SKM-1 treated with dmso at 0.1 percent for 144 hours (cell line): ENCODE data around the gene MAP3K20.
"Not testable (repeated sequence)": the region's sequence is repeated elsewhere in the genome, so short reads cannot be mapped to it uniquely, and the experiment has no call there.

ENCODE experiments used
- DNase-seq: peaks from one replicate; lab custom pipeline; 2025; ENCODE audit not compliant: unreplicated experiment; lab: John Stamatoyannopoulos, UW

The MAP3K20 gene

DNA sequence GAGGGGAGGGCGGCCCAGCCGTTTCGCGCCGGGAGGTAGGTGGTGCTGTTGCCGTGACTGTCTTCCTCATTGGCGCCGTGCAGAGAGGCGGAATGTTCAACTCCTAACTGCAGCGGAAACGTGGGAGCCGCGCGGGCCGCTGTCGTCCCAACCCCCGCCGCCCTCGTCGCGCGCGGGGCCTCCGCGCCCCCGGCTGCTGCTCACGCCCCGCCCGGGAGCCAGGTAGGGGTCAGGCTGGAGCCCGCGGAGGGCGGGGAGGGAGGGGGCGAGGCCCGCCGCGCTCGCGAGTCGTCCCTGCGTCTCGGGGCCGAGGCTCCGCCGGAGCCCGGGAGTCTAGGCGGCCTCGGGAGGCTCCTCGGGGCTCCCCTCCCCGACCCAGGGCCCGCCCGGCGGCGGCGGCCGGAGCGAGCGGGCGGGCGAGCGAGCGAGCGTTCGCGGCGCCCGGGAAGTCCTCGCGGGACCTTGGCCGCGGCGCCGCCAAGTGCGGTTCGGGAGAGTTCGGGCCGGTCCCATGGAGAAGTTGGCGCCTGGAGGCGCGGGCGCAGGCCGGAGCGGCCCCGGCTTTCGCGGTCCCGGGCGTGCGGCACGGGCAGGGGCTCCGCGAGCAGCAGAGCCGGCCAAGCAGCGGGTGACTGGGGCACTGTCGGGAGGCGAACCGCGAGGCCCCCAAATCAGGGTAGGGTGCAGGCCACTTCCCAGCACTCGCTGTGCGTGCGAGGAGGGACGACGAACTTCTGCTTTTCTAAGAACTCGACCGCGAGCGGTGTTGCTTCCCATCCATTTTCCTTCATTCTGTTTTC, at the start of gene MAP3K20:
Gene MAP3K20, plus strand, starts transcription at position 66 of the 800 bp plus-strand sequence. CDS start 15,186 bp downstream, outside the sequence.
- peak; percentile 76 for DNase-seq

DNA sequence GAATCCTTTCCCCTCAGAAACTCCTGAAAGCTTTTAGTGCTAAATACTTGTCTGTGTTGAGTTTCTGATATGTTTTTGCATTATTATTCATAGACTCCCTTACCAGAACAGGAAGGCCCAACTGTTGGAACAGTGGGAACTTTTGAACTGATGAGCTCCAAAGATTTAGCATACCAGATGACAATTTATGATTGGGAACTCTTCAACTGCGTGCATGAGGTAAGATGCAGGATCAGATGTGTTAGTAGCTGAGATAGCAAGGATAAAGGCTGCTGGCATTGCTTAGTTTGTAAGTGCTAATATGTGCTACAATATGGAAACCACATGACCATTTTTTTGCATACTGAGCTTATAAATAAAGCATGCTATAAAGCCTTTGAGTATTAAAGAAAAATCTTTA, 49.2 kb upstream of the MAP3K20 start:
- DNase-seq: no peak

DNA sequence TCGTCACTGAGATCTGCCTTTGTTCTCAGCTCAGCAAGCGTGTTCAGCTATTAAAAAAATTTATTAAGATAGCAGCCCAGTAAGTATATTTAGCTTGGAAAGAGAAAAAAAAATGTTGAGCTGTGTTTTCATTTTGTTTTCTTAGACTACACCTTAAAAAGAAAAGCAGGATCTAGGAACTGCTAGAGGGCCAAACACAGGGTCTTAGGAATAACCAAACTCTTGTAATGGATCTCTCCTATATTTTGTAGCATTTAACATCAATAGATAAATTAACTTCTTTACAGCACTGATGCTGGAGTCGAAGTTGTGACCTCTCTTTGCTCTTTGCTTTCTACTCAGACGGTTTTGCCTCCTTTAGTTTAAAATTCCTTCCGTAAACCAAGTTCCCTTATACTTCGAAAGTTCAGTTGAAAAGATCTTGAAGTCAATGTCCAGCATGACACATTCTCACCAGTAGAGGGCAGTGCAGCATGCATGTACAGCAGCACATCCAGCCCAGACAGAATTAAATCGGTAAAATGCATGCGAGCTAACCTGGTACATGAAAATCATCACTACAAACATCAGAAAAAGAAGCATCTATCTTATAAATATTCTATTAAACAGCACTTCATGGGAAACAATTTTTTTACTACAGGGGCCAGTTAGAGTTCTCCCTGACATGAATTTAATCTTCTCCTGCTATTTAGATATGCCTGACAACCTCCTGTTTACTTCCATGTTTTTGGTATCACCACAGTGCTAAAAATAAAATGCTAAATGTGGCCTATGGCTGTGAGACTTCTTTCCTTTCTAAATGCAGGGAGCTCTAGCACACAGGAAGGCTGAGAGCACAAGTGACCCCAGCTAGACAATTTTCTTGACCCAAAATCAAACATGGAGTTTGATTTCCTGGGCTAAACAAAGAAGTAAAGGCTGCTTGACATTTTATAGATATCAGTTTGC, 48.2 kb upstream of the MAP3K20 start:
- DNase-seq: peak; percentile 65

DNA sequence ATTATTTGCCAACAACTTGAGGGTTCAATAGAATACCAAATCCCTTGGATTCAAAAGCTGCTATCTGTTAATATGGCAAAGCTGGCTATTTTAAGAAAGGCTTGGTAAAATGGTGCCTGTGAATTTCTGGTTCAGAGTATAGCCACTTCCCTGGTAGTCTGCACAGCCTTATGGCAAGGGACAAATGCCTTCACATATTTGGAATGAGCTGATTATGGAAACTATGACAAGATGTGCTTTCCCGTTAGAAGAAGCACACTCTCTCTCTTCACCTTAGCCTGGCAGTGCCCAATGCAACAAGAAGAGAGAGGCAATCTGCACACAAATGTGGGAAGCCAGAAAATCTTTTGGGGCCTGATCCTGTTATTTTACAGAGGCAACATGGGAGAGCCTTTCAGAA, 47.5 kb upstream of the MAP3K20 start:
- no peak for DNase-seq

DNA sequence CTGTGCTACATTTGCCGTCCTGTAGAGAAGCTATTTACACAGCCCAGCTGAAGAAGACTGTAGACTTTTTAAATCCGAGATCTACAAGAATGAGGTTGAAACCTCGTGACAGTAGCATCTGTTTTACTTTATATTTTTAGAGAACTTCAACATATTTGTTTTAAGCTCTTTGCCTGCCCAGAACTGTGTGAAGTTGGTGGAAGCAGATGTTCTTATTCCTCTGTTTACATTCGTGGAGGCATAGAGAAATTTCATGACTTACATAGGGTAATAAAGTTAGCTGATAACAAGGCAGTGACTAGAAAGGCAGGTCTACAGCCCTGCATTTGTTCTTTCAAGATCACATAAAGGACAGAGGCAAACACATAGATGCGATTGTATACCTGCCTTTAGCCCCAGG, 47.0 kb upstream of the MAP3K20 start:
- DNase-seq: no peak

DNA sequence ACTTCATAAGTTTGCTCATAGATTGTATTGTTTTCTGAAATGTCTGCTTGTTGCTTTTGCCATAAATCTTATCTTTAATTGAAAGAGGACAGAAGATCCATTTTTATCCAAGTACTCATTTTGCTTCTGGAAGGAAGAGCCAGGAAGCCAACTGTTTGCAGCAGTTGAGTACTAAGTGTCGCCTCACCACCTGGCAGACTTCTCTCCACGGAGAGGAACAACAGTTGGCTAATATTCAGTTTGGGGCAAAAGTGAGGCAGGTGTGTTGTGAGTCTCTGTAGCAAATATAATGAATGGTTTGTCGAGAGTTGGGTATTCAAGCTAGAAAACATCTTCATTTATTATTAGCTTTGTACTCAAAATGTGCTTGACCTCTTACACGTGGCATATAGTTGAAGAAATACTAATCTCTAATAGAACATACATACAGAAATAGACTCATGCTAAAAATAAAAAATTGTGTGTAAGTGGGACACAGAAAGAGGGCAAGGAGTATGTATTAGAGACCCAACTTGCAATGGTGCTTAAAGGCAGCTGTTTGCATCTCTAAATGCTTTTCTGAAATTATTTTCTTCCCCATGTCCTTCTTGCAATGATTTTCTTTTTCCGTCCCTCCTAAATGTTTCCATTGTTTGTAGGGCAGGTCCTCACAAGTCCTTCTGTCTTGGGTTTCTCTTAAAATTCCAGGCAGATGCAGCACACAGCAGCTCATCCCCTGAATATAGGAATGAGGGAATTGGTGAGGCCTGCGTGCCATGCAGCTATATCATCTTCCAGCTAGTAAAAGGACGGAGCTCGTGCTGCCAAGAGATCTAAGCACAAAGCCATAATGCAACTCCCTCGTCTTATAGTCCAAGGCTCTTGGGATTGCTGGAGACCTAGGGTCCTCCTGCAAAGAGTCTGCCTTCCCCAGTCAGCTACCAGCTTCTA, 44.8 kb upstream of the MAP3K20 start:
- DNase-seq: no peak

DNA sequence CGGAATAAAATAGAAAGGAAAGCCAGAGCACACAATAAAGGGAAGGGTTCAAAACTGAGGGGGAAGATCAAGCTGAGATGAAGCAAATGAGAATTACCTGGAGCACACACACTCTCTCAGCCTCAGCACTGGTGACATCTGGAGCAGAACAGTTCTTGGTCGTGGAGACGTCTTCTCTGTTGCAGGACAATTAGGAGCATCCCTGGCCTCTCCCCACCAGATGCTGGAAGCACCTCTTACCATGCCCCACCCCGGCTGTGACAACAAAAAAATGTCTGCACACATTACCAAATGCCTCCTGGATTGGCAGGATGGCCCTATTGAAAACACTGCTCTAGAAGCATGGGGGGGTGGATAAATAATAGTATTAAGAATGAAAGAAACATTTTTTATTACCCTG, 43.6 kb upstream of the MAP3K20 start:
- no peak for DNase-seq

DNA sequence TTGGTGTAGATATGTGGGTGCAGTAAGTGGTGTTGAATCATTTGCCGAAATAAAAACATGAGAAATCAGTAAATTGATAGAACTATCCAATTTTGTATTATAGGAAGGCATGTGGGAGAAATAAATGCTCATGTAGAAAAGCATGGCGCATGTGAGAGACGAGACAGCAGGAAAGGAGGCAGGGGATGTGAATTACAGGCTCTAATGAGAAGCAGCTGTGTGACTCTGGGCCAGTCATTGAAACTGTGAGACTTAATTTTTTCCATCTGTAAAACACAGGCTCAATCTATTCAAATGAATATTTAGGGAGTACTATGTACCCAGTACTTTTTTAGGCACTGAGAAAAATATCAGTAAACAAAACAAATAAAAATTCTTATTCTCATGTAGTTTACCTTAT, 42.6 kb upstream of the MAP3K20 start:
- DNase-seq: no peak

DNA sequence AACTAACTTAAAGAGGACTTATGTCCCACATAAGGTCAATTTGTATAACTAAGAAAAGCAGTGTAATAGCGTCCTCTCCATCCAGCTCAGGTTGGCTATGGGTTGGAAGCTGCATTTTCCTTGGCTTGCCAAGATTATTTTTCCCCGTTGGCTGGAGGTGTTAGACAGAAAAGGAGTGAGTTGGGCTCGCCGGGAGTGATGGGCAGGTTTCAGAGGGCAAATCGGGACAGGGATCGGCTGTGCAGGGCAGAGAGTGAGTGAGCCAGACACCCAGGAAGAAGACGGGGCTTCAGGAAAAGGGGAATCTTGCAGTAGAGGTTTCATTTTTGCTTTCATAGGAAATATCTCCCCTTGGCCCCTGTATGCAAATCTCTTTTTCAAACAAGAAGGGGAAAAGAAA, 41.5 kb upstream of the MAP3K20 start:
- no peak for DNase-seq

DNA sequence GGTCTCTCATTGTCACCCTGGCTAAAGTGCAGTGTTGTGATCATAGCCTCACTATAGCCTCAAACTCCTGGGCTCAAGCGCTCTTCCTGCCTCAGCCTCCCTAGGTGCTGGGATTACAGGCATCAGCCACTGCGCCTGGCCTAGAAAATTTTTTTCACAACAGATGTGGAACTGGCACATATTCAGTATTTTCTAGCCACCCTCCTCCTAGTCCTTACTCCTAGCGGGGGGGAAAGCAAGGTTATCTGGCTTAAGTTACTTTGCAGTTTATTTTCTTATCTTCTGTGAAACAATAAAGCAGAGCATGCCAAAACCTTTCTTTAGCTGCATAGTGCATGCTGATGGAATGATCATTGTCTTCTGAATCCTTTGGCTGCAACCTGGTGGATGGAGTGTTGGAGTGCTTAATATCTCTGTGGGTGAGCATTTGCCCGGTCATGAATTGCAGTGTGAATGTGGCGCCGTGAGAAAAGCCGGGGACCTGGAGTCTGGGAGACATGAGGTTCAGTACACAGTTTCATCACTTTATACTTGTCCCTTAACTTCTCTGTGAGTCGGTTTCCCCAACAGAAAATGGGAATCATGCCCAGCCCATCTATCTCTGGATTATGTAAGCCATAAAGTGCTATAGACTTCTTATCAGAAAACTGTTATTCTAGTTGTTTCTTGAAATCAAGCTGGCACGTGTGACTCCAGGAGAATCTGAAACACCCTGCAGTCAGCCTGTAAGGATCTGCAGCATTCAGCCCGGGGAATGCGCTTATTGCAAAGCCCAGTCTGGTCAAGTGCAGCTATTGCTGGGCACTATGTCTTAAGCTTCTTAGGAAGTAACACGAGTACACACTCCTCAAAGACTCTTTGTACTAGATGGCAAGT, 38.2 kb upstream of the MAP3K20 start:
- no peak for DNase-seq

DNA sequence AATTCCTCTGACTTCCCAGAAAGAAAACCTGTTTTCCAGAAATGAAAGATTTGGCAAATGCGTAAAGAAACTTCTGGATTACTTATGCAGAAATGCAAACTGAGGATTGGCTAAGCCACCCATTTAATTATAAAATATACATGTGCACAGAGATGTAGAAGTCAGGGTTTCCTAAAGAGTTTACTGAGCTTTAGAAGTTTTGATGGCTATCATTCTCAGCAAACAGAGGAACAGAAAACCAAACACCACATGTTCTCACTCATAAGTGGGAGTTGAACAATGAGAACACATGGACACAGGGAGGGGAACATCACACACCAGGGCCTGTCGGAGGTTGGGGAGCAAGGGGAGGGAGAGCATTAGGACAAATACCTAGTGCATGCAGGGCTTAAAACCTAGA, 37.4 kb upstream of the MAP3K20 start:
- DNase-seq: not testable (repeated sequence)

DNA sequence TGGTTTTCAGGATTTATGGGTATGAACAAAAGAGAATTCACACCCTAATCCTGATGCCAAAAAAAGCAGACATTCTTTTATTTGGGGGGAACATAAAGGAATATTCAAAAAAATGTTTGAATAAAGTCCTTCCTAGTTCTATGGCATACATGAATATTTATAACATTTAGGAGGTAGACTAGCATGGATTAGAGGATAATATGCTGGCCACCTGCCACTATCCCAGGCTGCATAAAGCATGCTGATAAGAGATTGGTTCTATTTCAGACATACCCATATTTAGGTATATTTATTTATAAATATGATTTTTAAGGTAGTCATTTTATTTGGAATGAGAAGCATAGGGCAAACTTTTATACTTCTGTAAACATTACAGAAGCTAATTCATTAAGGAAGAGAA, 34.9 kb upstream of the MAP3K20 start:
- DNase-seq: no peak

DNA sequence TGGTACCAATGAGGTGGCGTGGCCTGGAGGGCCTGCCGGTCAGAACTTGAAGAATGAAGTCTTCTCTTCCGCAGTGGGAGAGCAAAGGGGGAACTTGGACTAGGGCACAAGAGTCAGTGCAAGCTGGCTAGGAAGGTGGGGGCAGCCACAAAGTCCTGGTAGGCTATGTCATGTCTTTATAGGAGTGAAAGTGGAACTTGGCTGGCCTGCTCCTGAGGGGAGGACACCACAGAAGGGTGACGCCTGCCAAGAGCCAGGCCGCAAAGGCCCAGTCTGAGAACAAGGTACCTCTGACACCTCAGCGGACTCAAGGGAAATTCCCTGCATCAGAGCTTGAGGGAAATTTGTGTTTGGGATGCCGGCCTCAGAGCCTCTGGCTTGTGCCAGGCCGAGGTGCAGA, 32.2 kb upstream of the MAP3K20 start:
- DNase-seq: peak; percentile 45

DNA sequence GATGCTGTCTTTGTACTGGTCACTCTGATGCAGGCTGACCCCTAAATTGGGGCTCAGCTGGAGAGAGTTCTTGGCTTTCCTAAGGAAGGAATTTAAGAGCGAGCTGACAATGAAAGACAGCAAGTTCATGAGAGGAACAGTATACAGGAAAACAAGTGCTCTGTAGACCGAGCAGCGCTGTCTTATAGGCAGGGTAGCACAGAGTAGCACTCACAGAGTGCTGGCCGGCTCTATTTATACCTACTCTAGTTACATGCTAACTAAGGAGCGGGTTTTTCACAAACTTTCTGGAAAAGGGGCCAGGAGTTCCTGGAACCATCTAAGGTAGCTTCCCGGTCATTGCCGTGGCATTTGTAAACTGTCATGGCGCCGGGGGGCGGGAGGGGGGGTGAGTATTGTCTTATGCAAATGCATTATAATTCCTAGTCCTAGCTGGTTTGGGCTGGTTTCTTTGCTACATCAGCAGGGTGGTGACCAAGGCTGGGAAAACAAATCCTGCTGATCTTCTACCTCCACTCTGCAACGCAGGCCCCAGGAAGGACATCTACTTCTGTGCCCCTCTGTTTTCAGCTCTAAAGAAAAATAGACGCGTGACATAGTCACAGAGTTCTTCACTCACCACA, 31.6 kb upstream of the MAP3K20 start:
- no peak for DNase-seq

DNA sequence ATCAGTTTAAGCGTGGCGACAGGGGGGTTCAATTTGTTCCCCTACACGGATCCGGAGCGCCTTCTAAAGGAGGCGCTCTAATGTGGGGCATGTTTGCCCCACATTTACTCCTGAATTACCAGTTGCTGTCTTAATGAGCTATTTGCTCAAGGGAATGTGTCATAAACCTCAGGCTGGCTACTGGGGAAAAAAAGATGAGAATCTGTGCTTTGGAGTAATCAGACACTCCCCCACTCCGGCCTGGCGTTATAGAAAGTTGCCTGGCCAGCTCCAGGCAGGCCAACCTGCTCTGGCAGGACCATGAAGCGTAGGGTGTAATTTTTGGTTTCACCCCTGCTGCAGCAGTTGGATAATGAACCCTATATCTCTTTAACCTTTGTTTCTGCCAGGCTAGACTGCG, 31.0 kb upstream of the MAP3K20 start:
- DNase-seq: no peak

DNA sequence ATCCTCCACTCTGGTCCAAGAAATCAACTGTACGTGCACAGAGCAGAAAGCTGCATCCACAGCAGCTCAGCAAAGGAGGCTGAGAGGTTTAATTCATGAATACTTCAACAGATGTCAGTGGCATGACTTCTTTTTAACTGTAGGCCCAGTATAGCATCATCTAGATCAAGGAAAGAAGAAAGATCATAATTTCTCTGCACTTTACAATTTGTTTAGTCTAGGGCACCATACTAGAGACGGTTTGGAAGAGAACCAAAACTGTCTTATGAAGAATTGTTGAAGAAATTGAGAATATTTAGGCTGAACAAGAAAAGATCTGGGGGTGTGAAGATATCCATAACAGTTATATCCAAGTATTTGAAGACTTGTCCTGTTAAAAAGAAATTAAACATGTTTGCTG, 30.5 kb upstream of the MAP3K20 start:
- no peak for DNase-seq

DNA sequence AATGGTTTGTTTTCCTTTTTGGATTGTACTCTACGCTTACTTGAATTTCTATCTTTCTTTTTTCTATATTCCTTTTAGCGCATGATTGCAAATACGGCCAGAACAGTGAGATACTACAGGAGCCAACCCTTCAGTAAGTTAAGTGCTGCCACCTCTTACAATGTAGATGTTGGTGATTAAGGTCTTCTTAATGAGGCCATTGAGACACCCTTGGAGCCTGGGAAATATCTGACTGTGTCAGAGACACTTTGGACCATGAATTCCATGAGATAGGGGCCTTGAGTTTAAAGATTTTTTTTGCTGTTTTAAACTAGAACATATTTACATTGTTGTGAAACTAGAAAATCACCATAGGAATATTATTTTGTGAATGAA, 27.1 kb upstream of the MAP3K20 start:
- no peak for DNase-seq

DNA sequence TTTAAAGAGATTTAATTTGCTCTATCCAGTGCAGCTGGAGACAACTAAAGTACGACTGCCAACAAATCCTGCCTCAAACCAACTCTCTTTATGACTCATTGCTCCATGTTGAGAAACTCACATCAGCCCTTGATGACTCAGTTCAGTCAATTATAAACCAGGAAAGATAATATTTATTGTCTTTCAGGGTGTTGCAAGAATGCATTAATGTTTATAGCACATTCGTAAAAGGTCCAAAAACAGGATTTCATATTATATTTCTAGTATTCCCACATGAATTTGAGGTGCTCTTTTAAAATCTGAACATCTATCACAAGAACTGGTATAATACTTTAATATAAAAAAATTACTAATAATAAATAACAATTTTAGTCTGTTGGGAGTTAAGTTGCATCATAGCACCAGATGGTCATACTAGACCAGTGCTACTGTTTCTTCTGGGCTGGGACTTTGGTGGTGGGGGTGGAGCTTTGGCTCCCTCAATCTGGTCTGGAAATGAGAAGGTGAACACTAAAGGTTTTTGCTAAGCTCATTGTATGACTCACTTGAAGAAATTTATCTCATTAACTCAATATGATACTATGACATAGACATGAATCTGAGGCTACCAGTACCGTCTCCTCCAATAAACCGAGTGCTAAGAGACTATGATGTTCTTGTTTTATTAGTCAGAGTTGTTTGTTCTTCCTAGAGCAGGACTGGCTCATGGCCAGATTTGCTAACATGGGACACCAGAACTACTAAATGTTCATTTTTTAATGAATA, 26.6 kb upstream of the MAP3K20 start:
- peak; percentile 48 for DNase-seq

DNA sequence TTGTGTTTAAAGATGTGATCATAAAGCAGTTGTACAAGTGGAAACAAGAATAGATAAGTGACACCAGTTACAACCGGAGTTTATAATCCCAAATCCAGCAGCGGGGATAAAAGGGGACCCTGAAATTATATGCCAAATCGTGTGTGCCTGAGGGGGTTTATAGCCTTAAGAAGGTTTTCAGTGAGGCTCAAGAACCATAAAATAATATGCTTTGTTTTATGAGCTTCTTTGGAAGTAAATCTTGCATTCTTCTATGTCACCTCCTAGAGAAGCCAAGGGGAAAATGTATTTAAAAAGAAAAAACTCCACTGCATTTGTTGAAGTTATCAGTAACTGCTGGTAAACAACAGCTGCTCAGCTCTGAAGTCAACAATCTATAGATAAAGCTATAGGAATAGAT, 25.8 kb upstream of the MAP3K20 start:
- no peak for DNase-seq
